ENCODE results near the gene SPTLC3.

The SPTLC3 gene

GRCh38 chr20:13034936-13035335 lies 26.2 kb downstream of the SPTLC3 start:
- no peak for DNase-seq

- no peak for DNase-seq
These were observed 26.8 kb downstream of the SPTLC3 start for GRCh38 chr20:13035399-13036152.

DNA sequence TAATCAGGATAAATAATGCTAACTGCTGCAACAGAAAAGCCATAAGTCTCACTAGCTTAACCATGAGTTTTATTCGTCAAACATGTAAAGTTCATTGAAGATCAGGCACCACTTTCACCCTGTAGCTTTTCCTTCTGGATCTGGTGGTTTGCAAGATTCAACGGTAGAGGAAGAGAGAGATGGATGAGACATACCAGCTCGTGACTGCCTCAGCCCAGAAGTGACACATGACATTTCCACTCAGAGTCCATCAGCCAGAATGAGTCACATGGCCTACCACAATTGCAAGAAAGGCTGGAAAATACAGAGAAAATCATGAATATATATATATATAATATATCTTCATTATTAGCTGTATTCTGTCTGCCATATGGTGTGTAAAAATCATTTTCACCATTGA lies 29.0 kb downstream of the SPTLC3 start:
- DNase-seq: no peak

GRCh38 chr20:13041574-13042457 lies 33.0 kb downstream of the SPTLC3 start:
- DNase-seq: no peak

DNA sequence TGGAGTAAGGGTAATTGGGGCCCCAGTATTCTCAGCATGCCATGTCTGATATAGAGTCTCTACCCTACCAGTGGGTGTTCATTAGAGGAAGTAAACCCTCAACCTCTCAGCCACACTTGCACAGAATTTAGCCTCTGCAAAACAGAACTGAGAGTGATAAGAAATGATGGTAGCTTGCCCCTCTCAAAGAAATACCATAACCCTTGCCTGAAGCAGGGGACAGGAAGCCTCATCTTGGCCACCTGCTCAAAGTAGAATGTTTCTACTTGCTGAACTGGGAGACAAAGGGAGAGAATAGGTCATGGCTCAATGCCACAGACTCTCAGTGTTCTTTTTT lies 33.7 kb downstream of the SPTLC3 start:
- no peak for DNase-seq

- no peak for DNase-seq
These were observed 37.6 kb downstream of the SPTLC3 start for GRCh38 chr20:13046409-13046808.

DNA sequence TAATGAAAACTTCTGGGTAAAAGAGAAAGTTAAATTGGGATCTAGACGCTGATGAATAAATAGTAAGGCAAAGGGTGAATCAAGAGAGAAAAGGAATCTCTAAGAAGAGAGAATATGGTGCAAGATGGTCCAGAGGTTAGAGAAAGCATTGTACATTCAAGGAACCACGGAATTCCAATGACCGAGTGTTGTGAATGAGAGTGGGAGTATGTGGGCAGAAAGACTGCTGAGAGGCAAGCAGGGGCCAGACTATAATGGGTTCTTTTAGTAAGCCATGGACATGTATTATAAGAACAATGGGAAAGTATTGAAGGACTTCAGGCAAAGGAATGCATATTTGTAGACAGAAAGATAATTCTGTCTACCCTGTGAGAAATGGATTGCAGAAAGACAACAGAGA lies 45.2 kb downstream of the SPTLC3 start:
- DNase-seq: no peak

DNA sequence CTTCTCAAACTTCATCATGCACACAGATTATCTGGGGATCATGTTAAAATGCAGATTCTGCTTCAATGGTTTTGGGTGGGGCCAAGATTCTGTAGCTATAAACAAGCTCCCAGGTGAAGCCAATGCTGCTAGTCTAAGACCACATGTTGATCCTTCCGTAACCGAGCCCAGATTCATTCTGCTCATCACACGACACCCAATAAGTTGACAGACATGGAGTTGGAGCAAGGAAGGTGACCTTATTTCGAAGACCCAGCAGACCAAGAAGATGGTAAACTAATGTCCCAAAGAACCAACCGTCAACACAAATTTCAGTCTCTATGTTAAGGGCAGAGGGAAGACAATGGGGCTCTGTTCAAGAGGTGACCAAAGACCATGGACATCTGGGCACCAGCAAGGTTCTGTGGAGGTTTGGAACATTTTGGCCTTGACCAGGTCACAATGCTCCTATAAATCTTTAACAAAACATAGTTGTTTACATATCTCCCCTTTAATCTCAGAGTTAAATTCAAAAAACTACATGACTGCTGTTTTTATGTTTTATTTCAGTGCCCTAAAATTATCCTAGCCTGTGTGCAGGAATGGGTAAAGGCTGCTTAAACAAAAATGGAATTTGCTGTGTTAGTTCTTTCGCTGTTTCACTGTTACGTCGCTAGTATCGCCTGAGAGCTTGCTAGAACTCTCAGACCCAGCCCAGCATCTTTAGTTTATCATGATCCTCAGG lies 50.1 kb downstream of the SPTLC3 start:
- no peak for DNase-seq

GRCh38 chr20:13059398-13060136 lies 50.8 kb downstream of the SPTLC3 start:
- DNase-seq: no peak

DNA sequence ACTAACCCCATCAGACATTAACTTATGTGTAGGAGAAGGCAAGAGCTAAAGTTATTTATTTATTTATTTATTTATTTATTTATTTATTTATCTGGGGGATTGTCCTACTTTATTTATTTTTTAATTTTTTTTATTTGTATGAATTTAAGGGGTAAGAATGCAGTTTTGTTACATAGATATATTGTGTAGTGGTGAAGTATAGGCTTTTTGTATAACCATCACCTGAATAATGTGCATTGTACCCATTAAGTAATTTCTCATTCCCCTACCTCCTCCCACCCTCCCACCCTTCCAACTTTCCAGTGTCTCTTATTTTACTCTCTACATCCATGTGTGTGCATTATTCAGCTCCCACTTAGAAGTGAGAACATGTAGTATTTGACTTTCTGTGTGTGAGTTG lies 51.6 kb downstream of the SPTLC3 start:
- DNase-seq: no peak

GRCh38 chr20:13061381-13061780 lies 52.6 kb downstream of the SPTLC3 start:
- no peak for DNase-seq

DNA sequence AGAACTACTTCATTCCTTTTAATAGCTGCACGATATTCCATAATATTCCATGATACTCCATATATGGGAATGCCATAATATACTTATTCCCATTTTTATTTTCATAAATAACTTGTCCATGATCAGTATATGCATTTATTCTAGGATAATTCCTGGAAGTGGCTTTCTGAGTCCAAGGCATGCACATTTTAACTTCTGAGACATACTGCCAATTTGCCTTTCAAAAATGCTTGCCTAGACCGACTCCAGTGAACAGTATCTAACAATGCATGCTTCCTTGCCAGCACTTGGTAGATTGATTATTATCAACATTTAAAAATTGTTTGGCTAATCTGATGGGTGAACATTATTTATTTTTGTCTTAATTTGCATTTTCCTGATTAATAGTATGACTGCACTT lies 54.0 kb downstream of the SPTLC3 start:
- DNase-seq: no peak

GRCh38 chr20:13068336-13068735 lies 59.6 kb downstream of the SPTLC3 start:
- DNase-seq: no peak

- DNase-seq: no peak
These were observed 73.1 kb downstream of the SPTLC3 start for GRCh38 chr20:13081877-13082276.

GRCh38 chr20:13082378-13082777 lies 73.6 kb downstream of the SPTLC3 start:
- DNase-seq: no peak

DNA sequence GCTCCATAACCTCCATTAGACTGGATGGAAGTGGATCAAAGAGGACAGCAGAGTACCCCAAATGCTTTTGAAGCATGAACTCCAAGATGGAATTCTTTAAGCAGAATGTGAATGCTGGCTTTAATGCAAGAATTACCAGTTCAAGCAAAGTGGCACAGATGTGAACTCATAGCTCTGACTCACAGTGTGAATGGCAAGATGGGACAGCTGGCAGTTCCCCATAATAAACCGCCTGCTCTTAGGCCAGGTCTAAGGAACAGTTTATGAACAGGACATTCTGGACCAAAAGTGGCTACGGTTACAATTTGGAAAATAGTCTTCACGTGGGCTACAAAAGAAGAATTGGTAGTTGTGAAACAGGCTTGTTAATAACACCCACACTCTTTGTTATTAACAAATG lies 76.5 kb downstream of the SPTLC3 start:
- DNase-seq: no peak

DNA sequence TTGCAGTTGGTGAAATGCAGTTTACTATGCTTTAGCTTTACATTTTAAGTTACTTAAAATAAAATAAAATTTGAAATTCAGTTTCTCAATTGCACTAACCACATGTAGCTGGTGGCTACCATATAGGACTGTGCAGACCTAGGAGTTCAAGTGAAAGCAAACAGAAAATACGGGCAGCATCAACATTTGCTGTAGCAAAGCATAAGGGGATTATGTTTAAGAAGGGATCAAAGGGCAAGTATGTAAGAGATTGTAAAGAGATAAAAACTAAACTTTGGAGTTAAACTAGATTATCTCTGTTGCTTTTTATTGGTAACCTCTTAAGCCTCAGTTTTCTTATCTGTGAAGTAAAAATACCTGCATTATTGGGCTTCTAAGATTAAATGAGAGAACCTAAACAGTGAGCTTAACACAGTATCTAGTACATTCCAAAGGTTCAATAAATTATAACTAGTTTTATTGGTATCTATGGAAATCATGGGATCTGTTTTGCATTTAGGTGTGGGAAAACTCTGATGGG lies 81.2 kb downstream of the SPTLC3 start:
- DNase-seq: no peak

DNA sequence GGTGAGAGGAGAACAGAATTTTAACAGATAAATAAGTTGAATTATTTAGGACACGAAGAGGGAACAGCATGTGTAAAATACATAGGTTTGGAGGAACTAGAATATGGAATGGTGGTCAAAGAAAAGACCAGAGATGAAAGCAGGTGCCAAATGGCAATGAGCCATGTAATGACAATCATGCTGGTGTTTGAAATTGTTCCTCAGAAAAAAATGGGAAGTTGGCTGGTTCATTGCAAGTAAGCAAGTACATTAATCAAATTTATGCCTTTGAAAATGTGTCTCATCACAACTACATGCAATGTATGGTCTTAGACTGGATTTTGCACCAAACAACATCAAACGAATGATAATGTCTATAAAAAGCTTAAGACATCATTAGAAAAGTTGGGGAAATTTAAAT lies 83.3 kb downstream of the SPTLC3 start:
- no peak for DNase-seq

DNA sequence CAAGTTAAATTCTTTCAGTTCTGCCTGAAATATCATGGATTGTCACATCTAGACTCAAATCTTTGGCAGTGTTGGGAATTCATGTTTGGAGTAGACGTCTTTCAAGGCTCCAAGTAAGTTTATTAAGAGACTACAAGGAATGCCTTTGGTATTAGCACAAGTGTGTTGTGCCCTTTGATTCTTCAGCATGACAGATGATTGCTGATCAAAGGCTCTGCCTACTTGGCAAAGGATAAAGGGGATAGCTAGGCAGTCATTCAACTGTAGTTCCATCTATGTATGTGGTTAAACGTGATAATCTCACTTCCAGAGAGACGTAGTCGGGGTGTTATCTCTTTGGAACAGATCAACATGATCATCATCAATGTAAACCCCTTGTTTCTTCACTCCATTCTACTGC lies 86.2 kb downstream of the SPTLC3 start:
- no peak for DNase-seq

DNA sequence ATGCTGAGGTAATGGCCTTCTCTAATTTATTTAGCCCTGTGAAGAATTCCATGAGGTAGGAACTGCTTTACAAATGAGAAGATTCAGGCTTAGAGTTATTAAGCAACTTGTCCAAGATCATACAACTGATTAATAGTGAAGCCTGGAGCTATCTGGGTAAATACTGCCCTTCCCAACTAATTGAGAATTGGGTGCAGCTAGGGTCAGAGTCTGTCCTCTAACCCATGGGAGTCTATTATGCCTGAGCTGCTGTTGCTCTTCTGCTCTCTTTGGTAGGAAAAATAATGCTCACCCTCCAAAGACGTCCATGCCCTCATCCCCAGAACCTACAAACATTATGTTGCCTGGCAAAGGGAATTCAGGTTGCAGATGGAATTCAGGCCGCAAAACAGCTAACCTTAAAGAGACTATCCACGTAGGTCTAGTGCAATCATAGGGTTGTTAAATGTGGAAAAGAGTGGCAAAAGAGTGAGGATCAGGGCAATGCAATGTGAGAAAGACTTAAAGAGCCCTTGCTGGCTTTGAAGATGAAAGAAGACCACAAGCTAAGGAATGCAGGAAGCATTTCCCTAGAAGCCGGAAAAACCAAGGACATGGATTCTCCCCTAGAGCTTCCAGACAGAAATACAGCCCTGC lies 90.1 kb downstream of the SPTLC3 start:
- DNase-seq: no peak

DNA sequence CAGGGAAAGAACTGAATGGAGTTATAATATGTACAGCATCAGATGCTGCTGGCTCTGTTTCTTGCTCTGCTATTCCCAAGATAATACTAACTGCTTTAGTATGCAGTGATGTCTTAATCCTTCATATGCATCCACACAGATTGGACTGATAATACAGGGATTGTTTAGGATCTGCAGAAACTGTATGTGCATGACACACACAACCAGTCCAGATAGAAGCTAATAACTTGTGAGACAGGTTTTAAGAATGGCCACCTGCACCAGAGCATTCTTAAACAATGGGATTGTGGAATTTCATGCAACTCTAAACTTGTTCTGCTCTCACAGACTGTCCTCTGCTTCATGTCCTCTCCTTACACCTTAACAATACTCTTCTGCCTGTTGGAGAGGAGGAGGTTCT lies 90.9 kb downstream of the SPTLC3 start:
- DNase-seq: no peak

DNA sequence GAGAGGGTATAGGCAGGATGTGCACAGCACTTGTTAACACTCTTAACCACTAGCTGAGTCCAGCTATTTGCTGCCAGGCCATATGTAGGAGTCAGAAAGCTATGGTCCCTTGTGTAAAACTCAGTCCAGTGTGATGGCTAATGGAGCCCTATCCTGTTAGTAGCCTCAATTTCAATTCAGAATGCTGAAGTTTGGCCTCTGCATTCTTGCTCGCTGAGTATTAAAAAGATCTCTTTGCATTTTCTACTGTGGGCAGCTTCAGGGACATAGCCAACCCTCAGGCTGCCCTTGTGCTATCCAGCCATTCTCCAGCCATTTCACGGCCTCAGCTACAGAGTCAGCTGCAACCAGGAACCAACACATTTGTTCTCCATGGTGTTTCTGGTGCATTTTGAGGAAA lies 92.5 kb downstream of the SPTLC3 start:
- DNase-seq: no peak

Data from CD4-positive, alpha-beta T cell treated with Interleukin-10 for 1 hour (primary cell).